ENCODE measurements around the gene TBATA.

The TBATA gene

DNA sequence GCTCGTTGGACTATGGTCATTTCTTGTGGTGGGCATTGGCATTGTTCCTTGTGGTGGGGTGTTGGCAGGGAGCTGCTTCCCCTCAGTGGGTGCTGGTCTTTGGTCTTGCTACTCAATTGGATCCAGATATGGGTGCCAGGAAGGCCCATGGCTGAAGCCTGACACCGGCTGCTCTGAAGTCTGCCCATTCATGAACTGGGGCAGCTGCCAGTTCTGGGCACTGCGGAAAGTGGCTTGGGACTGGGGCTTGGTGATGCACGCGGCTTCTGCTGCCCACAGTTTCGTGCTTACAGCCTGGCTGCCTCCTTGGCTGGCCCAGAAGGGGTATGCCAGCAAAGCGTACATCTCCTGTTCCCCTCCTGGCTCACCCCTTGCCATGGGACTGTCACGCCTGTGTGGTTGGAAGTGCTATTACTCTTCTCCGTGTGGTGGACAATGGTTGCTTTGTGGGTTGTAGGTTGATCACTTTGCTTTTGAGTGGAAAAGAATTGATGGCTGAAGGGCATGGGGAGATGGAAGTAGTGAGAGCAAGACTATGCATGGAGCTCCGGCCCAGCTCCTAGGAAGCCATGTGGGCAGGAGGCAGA is 58.2 kb downstream of the TBATA start:
- no peak for DNase-seq (ENCODE audit: extremely low spot score, insufficient read length, low read depth)
- FAIRE-seq, result no peak

DNA sequence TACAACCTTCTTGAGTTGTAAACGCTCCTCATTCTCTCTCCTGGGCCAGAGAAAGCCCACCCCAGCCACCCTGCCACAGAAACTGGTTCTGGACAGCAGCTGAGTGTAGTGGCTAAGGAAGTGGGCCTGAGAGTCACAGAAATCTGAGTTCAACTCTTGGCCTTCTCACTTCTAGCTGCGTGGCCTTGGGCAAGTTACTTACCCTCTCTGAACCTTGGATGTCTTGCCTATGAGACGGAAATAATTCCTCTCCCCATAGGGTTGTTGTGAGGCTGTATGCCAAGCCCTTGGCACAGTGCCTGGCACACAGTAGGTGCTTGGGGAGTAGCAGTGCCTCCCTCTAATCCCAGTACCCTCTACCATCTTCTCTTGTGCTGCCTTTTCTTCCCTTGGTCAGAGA is 61.4 kb downstream of the TBATA start:
- no peak for DNase-seq (ENCODE audit: extremely low spot score, insufficient read length, low read depth)
- no peak for FAIRE-seq

- FAIRE-seq, result no peak
Observed at GRCh38 chr10:70722820-70723424, 62.3 kb downstream of the TBATA start.

More at GRCh38 chr10:70722820-70723424, 62.3 kb downstream of the TBATA start:
- no peak for DNase-seq (ENCODE audit: extremely low spot score, insufficient read length, low read depth)
